ENCODE data around the gene POLE. TPM values are rescaled to one million over a fixed set of nuclear protein-coding genes. Genes with fewer than 3 reads are reported as not detected.

The POLE gene
- total RNA-seq, 1 experiment from 2014 or later: 62.9 TPM

DNA sequence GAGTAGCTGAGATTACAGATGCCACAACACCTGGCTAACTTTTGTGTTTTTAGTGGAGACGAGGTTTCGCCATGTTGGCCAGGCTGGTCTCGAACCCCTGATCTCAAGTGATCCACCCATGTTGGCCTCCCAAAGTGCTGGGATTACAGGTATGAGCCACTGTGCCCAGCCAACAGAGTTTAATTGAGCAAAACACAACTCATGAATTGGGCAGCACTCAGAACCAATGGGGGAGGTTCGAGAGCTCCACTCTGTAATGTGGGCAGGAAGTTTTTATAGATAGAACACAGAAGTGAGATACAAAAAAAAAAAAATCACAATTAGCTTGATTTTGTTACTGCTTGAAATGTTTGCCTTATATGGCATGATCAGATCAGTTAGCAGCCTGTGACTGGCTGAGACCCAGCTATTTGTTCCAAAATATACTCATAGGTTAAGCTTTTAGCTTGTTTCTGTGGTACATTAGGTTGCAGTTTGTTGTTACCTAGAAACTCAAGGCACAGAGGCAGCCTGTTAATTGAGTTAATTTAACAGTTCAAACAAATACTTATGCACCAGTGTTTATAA is 69.9 kb downstream of the POLE start:
- Histone ChIP-seq H3K27ac (no peak overlapping the region), H3K4me2 (no peak overlapping the region), H3K9me3 (ENCODE audit: insufficient read depth, low read depth) (peaks cover 7% of the 10 kb centered on the region), H2AFZ (no peak overlapping the region), H3K36me3 (ENCODE audit: low read depth) (no peaks in the 10 kb centered on the region), H3F3A (ENCODE audit: insufficient read depth, low read depth) (peaks cover 8% of the 10 kb centered on the region; the same call in 1 of the 2 replicates), H3K79me2 (ENCODE audit: low read depth) (no peaks in the 10 kb centered on the region), H3K27me3 (ENCODE audit: insufficient read depth, low read depth) (peaks cover 24% of the 10 kb centered on the region; the same call in 1 of the 2 replicates), H3K4me3 (no peak overlapping the region), H3K4me1 (replicated peaks; ENCODE audit: insufficient read depth) (peaks cover 6% of the 10 kb centered on the region), H4K20me1 (ENCODE audit: insufficient read depth) (0 out of 2 replicates have a peak, but pooled peaks cover under 1% of the 10 kb centered on the region), H3K9me2 (ENCODE audit: insufficient read depth) (no peaks in the 10 kb centered on the region)
- no peak for DNase-seq
- BruUV-seq (replicated peaks): no TSS peak
- CTCF ChIA-PET: no interaction called here
- no peak for TF ChIP-seq EZH2 (IDR thresholded peaks at IDR 0.05; ENCODE audit: low read depth)
- TF ChIP-seq, protein P1, sequence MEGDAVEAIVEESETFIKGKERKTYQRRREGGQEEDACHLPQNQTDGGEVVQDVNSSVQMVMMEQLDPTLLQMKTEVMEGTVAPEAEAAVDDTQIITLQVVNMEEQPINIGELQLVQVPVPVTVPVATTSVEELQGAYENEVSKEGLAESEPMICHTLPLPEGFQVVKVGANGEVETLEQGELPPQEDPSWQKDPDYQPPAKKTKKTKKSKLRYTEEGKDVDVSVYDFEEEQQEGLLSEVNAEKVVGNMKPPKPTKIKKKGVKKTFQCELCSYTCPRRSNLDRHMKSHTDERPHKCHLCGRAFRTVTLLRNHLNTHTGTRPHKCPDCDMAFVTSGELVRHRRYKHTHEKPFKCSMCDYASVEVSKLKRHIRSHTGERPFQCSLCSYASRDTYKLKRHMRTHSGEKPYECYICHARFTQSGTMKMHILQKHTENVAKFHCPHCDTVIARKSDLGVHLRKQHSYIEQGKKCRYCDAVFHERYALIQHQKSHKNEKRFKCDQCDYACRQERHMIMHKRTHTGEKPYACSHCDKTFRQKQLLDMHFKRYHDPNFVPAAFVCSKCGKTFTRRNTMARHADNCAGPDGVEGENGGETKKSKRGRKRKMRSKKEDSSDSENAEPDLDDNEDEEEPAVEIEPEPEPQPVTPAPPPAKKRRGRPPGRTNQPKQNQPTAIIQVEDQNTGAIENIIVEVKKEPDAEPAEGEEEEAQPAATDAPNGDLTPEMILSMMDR (conservative IDR thresholded peaks at IDR 0.05): no peak
- intact Hi-C loops (cut with micrococcal nuclease; ENCODE audit: unreplicated experiment): loop anchor here (10.0 kb wide), 1 partner anchor 462 kb away; no protein-coding TSS in a partner anchor
- POLR2A ChIA-PET (ENCODE audit: unreplicated experiment): no interaction called here

DNA sequence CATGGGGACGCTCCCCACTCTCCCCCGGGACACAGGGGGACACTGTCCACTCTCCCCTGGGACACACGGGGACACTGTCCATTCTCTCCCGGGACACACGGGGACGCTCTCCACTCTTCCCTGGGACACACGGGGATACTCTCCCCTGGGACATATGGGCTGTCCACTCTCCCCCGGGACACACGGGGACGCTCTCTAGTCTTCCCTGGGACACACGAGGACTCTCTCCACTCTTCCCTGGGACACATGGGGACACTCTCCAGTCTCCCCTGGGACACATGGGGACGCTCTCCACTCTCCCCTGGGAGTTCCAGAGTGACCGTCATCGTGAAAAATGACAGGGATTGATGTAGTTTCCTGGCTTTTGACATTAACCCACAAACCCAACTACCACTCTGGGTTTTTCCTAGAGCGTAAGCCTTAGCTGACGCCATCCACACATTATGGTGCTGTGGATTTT is 71.5 kb downstream of the POLE start:
- H3K27me3 ChIP-seq (ENCODE audit: insufficient read depth, low read depth): peaks cover 39% of the 10 kb centered on the region
- ChIA-PET CTCF (interaction anchor here (0.5 to 1.4 kb wide), 2 partner anchors 208 to 462 kb away, joined by 4 to 5 read pairs; no protein-coding TSS in a partner anchor), POLR2A (ENCODE audit: unreplicated experiment) (no interaction called here)
- H3K36me3 ChIP-seq (ENCODE audit: low read depth): no peaks in the 10 kb centered on the region
- no peak for TF ChIP-seq EZH2 (IDR thresholded peaks at IDR 0.05; ENCODE audit: low read depth)
- TF ChIP-seq, protein P1 (conservative IDR thresholded peaks at IDR 0.05): no peak
- H3K4me2 ChIP-seq: no peak overlapping the region
- no peak for DNase-seq
- H3K9me3 ChIP-seq (ENCODE audit: insufficient read depth, low read depth): peaks cover 7% of the 10 kb centered on the region
- H3K9me2 ChIP-seq (ENCODE audit: insufficient read depth): no peaks in the 10 kb centered on the region
- intact Hi-C loops (cut with micrococcal nuclease; ENCODE audit: unreplicated experiment): loop anchor here (1.0 to 10.0 kb wide), 2 partner anchors 200 to 461 kb away; no protein-coding TSS in a partner anchor
- no peaks in the 10 kb centered on the region for H4K20me1 ChIP-seq (ENCODE audit: insufficient read depth)
- BruUV-seq (replicated peaks): no TSS peak
- H3F3A ChIP-seq (ENCODE audit: insufficient read depth, low read depth): peaks cover 8% of the 10 kb centered on the region; the same call in 1 of the 2 replicates
- no peaks in the 10 kb centered on the region for H3K79me2 ChIP-seq (ENCODE audit: low read depth)
- no peaks in the 10 kb centered on the region for H3K4me1 ChIP-seq (replicated peaks; ENCODE audit: insufficient read depth)
- no peak overlapping the region for H3K27ac ChIP-seq
- H3K4me3 ChIP-seq: no peak overlapping the region
- no peak overlapping the region for H2AFZ ChIP-seq

DNA sequence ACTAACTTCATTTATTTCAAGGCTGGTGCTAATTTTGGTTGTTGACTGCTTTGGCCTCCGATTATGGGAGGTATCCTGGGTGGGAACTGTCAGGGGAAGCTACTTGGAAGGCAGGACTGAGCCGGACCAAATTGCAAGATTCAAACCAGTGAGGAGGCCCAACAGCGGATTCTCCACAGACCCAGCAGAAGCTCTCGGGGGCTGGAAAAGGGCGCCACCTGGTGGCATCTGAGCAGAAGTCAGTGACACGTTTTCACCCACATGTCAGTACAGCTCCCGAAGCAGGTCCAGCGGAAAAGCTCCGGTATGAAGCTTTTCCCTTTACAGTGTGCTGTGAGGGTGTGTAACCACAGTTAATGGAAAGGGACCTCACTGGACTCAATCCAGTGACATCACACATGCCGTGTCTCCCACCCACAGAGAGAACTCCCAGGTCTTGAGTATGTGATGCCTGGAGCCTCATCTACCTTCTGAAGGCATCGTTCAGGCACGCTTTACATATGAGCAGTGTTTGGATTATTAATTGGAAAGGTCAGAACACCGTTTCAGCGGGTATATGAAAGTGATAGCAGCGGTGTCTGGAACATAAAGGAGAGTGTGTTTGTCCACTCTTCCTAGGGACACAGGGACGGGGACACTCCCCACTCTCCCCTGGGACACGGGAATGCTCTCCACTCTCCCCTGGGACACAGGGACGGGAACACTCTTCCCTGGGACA is 72.1 kb downstream of the POLE start:
- H3K27ac ChIP-seq: no peak overlapping the region
- intact Hi-C loops (cut with micrococcal nuclease; ENCODE audit: unreplicated experiment): loop anchor here (1.0 to 10.0 kb wide), 2 partner anchors 200 to 460 kb away; no protein-coding TSS in a partner anchor
- no peaks in the 10 kb centered on the region for H3K79me2 ChIP-seq (ENCODE audit: low read depth)
- no peaks in the 10 kb centered on the region for H3K36me3 ChIP-seq (ENCODE audit: low read depth)
- TF ChIP-seq, protein P1 (conservative IDR thresholded peaks at IDR 0.05): peak; percentile 93
- TF ChIP-seq EZH2 (IDR thresholded peaks at IDR 0.05; ENCODE audit: low read depth): no peak
- no peaks in the 10 kb centered on the region for H3K4me1 ChIP-seq (replicated peaks; ENCODE audit: insufficient read depth)
- H2AFZ ChIP-seq: no peak overlapping the region
- peaks cover 7% of the 10 kb centered on the region for H3K9me3 ChIP-seq (ENCODE audit: insufficient read depth, low read depth)
- H4K20me1 ChIP-seq (ENCODE audit: insufficient read depth): no peaks in the 10 kb centered on the region
- no peak overlapping the region for H3K4me3 ChIP-seq
- POLR2A ChIA-PET (ENCODE audit: unreplicated experiment): interaction anchor here (0.6 kb wide), 1 partner anchor 204 kb away, joined by 3 read pairs; no protein-coding TSS in a partner anchor
- peak; percentile 63 to 72 for DNase-seq
- H3K4me2 ChIP-seq: no peak overlapping the region
- H3F3A ChIP-seq (ENCODE audit: insufficient read depth, low read depth): peaks cover 8% of the 10 kb centered on the region; the same call in 1 of the 2 replicates
- no TSS peak for BruUV-seq (replicated peaks)
- CTCF ChIA-PET: interaction anchor here (0.5 to 1.4 kb wide), 2 partner anchors 207 to 461 kb away, joined by 4 to 5 read pairs; no protein-coding TSS in a partner anchor
- peaks cover 45% of the 10 kb centered on the region for H3K27me3 ChIP-seq (ENCODE audit: insufficient read depth, low read depth)
- no peaks in the 10 kb centered on the region for H3K9me2 ChIP-seq (ENCODE audit: insufficient read depth)
